Stimulated activated memory B cell treated with anti-CD40 and anti-IgM and Interleukin-4, amounts not matched to agents 10 μg/mL and 1 μg/mL and 100 μg/mL, for 72 hours (primary cell): ENCODE measurements around the gene KRTAP10-8.
"Not testable (repeated sequence)": the region's sequence is repeated elsewhere in the genome, so short reads cannot be mapped to it uniquely, and the experiment has no call there.

Source experiments
- ATAC-seq: fragments of 150-1000 bp; cut with Tn5 transposase; 2 replicates; pipeline ENCODE4 v1.10.0; 2021
- H3K27ac Mint-ChIP-seq: one replicate; pipeline ENCODE4 v1.8.0; 2022; ENCODE audit warnings: mild to moderate bottlenecking, mixed read lengths
- H3K27me3 Mint-ChIP-seq: one replicate; pipeline ENCODE4 v1.8.0; 2022; ENCODE audit warnings: mixed read lengths
- H3K36me3 Mint-ChIP-seq: one replicate; pipeline ENCODE4 v1.8.0; 2022; ENCODE audit warnings: mixed read lengths
- H3K4me1 Mint-ChIP-seq: one replicate; pipeline ENCODE4 v1.8.0; 2022; ENCODE audit warnings: mixed read lengths
- H3K4me3 Mint-ChIP-seq: one replicate; pipeline ENCODE4 v1.8.0; 2022; ENCODE audit warnings: mild to moderate bottlenecking, moderate library complexity, mixed read lengths
- H3K9me3 Mint-ChIP-seq: one replicate; pipeline ENCODE4 v1.8.0; 2022; ENCODE audit warnings: mixed read lengths

Gene KRTAP10-8

DNA sequence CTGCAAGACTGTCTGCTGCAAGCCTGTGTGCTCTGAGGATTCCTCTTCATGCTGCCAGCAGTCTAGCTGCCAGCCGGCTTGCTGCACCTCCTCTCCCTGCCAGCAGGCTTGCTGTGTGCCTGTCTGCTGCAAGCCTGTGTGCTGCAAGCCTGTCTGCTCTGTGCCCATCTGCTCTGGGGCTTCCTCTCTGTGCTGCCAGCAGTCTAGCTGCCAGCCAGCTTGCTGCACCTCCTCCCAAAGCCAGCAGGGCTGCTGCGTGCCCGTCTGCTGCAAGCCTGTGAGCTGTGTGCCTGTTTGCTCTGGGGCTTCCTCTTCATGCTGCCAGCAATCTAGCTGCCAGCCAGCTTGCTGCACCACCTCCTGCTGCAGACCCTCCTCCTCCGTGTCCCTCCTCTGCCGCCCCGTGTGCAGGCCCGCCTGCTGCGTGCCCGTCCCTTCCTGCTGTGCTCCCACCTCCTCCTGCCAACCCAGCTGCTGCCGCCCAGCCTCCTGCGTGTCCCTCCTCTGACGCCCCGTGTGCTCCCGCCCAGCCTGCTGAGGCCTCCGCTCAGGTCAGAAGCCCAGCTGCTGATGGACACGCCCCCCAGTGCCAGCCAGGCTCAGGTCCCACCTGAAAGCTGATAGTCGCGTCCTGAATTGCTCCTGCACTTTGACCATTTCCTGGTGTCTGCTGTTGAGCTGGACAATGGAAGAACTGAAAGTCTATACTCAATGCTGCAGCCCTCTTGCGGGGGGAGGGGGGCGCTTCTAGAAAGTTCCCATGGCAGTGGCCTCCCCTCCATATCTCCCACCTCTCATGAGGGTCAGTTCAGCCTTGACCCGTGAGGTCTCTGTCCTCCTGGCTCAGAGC lies 37.2 kb upstream of the KRTAP10-8 start:
- Mint-ChIP-seq H3K27ac (no peak overlapping the region), H3K36me3 (peaks cover 4% of the 10 kb centered on the region), H3K4me3 (no peak overlapping the region), H3K27me3 (peaks cover 71% of the 10 kb centered on the region), H3K4me1 (peaks cover 11% of the 10 kb centered on the region), H3K9me3 (peaks cover 23% of the 10 kb centered on the region)
- ATAC-seq: no peak

- Mint-ChIP-seq H3K27me3 (peaks cover 69% of the 10 kb centered on the region), H3K27ac (no peak overlapping the region), H3K36me3 (peaks cover 10% of the 10 kb centered on the region), H3K4me3 (no peak overlapping the region), H3K4me1 (peaks cover 11% of the 10 kb centered on the region), H3K9me3 (peaks cover 28% of the 10 kb centered on the region)
- no peak for ATAC-seq
Measured at GRCh38 chr21:44575307-44576024, 36.4 kb upstream of the KRTAP10-8 start.

DNA sequence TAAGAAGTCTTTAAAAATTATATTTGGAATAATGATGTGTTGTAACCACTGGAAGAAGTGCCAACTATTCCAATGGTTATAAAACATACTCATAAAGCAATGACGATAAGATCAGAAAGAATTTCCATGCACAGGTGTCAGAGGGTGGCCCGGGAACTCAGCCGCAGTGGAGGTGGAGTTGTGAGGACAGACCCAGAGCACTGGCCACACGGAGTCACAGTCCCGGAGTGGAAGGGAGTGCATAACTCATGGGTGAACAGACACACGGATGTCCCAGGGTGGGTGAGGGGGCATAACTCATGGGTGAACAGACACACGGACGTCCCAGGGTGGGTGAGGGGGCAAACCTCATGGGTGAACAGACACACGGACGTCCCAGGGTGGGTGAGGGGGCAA lies 35.9 kb upstream of the KRTAP10-8 start:
- Mint-ChIP-seq H3K36me3 (peaks cover 10% of the 10 kb centered on the region), H3K4me3 (no peak overlapping the region), H3K4me1 (peaks cover 11% of the 10 kb centered on the region), H3K27me3 (peaks cover 66% of the 10 kb centered on the region), H3K27ac (no peak overlapping the region), H3K9me3 (peaks cover 29% of the 10 kb centered on the region)
- ATAC-seq: no peak

DNA sequence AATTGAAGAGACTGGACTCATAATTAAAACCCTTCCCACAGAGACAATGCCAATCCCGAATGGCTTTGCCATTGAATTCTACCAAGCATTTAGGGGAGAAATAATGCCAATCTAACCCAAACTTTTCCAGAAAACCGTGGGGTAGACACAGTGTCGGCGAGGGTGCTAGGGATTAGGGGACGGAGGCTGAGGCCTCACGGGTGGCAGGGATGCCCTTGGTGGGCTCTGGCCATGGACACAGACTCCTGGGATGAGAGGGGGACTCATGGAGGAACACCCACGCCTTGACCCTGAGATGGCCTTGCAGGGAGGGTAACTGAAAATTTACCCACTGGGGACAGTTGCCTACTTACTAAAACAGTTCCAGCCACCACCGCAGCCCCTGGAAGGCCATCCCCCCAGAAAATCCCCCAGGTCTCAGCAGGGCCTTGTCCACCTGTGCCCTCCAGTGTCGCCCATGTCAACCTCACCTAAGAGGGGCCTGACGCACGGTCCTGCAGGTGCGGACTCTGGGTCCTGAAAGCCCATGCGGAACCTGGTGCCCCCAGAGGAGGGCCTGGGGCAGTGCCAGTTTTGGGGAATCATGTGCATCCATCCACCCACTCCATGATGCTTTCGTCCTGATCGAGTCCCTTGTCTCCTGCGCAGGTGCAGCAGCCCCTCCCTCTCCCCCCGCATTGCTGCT lies 33.4 kb upstream of the KRTAP10-8 start:
- peaks cover 23% of the 10 kb centered on the region for H3K36me3 Mint-ChIP-seq
- H3K4me3 Mint-ChIP-seq: no peak overlapping the region
- H3K27me3 Mint-ChIP-seq: peaks cover 55% of the 10 kb centered on the region
- ATAC-seq: peak; percentile 20
- H3K4me1 Mint-ChIP-seq: peaks cover 11% of the 10 kb centered on the region
- H3K9me3 Mint-ChIP-seq: peaks cover 36% of the 10 kb centered on the region
- no peak overlapping the region for H3K27ac Mint-ChIP-seq

GRCh38 chr21:44579056-44579832 lies 32.6 kb upstream of the KRTAP10-8 start:
- peak; percentile 41 for ATAC-seq
- Mint-ChIP-seq H3K27me3 (peaks cover 55% of the 10 kb centered on the region), H3K9me3 (peaks cover 36% of the 10 kb centered on the region), H3K36me3 (peaks cover 23% of the 10 kb centered on the region), H3K4me1 (peaks cover 9% of the 10 kb centered on the region), H3K27ac (no peak overlapping the region), H3K4me3 (no peak overlapping the region)

- Mint-ChIP-seq H3K27me3 (peaks cover 55% of the 10 kb centered on the region), H3K4me3 (no peak overlapping the region), H3K36me3 (peaks cover 23% of the 10 kb centered on the region), H3K9me3 (peaks cover 36% of the 10 kb centered on the region), H3K27ac (no peak overlapping the region), H3K4me1 (peaks cover 4% of the 10 kb centered on the region)
- no peak for ATAC-seq
Measured at GRCh38 chr21:44579833-44580144, 32.1 kb upstream of the KRTAP10-8 start.

- not testable (repeated sequence) for H3K4me1 Mint-ChIP-seq, H3K4me3 Mint-ChIP-seq, ATAC-seq, H3K27ac Mint-ChIP-seq
- Mint-ChIP-seq H3K36me3 (peaks cover 23% of the 10 kb centered on the region), H3K9me3 (peaks cover 37% of the 10 kb centered on the region), H3K27me3 (peaks cover 55% of the 10 kb centered on the region)
Measured at GRCh38 chr21:44580231-44580821, 31.6 kb upstream of the KRTAP10-8 start, which contains the start of gene KRTAP10-5. TSS of gene KRTAP10-5 (minus strand) at chr21:44580604. CDS start at chr21:44580578, 26 bp downstream.

- H3K27ac Mint-ChIP-seq: no peak overlapping the region
- H3K27me3 Mint-ChIP-seq: peaks cover 55% of the 10 kb centered on the region
- H3K9me3 Mint-ChIP-seq: peaks cover 34% of the 10 kb centered on the region
Measured at GRCh38 chr21:44581158-44581557, 30.7 kb upstream of the KRTAP10-8 start.

DNA sequence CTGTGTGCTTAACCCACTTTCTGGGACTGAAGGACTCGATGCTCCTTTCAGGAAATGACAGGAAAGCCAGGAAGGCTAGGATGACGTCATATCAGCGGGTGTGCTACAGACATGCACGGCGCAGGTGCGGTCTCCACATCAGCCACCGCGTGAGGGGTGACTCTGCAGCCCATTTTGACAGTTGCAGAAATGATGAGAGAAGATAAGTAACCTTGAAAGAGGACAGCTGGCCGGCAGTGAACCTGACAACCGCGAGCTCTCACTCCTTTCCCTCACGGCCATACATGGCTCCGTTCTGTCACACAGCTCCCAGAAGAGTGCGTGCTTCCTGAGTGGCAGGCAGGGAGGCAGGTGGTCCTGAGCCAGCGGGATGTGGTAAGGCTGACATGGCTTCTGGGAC lies 29.8 kb upstream of the KRTAP10-8 start:
- ATAC-seq: no peak
- Mint-ChIP-seq H3K36me3 (peaks cover 19% of the 10 kb centered on the region), H3K27me3 (peaks cover 64% of the 10 kb centered on the region), H3K9me3 (peaks cover 31% of the 10 kb centered on the region), H3K4me1 (no peaks in the 10 kb centered on the region), H3K4me3 (no peak overlapping the region), H3K27ac (no peak overlapping the region)

More at GRCh38 chr21:44581158-44581557, 30.7 kb upstream of the KRTAP10-8 start:
- no peak overlapping the region for H3K4me3 Mint-ChIP-seq
- no peak for ATAC-seq
- H3K4me1 Mint-ChIP-seq: no peaks in the 10 kb centered on the region
- peaks cover 19% of the 10 kb centered on the region for H3K36me3 Mint-ChIP-seq

DNA sequence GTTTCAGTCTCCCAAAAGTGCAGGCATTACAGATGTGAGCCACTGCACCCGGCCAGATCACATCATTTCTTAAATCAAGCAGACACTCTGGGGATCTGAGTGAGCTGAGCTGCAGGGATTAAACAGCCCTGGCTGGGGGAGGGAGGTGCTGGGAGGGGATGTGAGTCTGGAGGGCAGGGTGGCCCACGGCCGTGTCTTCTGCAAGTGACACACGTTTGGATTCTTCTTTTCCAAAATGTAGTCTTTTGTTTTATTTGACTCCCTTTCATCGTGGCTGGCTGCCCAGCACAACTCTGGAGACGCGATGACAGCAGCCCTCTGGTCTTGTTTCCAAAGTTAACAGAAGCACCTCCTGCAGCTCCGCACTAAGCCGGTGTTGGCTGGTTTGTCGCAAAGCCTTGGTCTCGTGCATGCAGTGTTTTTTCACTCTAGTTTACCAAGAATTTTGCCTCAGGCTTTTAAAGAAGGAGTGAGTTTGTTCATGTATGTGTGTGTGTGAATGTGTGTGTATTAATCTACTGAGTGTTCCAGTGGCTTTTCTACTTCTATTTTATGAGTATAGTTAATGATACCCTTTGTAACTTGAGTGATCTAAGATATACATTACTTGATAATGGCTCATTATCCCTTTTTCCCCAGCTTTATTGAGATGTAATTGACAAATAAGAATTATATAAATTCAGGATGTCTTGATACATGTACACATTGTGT lies 28.6 kb upstream of the KRTAP10-8 start:
- Mint-ChIP-seq H3K36me3 (peaks cover 19% of the 10 kb centered on the region), H3K4me3 (no peak overlapping the region), H3K27me3 (peaks cover 72% of the 10 kb centered on the region), H3K27ac (no peak overlapping the region), H3K9me3 (peaks cover 22% of the 10 kb centered on the region), H3K4me1 (no peaks in the 10 kb centered on the region)
- ATAC-seq: no peak

- Mint-ChIP-seq H3K4me1 (no peaks in the 10 kb centered on the region), H3K27me3 (peaks cover 72% of the 10 kb centered on the region), H3K27ac (no peak overlapping the region), H3K9me3 (peaks cover 21% of the 10 kb centered on the region), H3K36me3 (peaks cover 19% of the 10 kb centered on the region), H3K4me3 (no peak overlapping the region)
- ATAC-seq: no peak
Measured at GRCh38 chr21:44583800-44584147, 28.1 kb upstream of the KRTAP10-8 start.

DNA sequence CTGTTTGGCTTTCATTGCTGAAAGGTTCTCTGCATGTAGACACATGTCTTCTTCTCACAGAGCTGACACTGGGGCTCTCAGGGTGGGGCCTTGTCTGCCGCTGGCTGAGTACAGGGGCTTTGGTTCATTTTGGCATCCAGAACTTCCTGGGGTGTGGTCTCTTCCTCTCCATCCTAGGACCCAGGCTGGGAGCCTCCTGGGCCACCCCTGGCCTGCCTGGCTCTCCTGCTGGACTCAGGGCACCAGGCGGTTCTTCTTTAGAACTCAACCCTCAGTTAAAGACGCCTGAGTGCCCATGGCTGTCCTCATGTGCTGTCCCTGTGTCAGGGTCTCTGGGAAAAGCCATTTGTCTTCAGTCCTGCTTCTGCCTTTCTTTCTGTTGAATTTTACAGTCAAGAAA lies 26.0 kb upstream of the KRTAP10-8 start:
- Mint-ChIP-seq H3K4me1 (no peaks in the 10 kb centered on the region), H3K4me3 (no peak overlapping the region), H3K27ac (no peak overlapping the region), H3K9me3 (peaks cover 17% of the 10 kb centered on the region), H3K27me3 (peaks cover 74% of the 10 kb centered on the region), H3K36me3 (peaks cover 13% of the 10 kb centered on the region)
- no peak for ATAC-seq

- H3K4me1 Mint-ChIP-seq: no peaks in the 10 kb centered on the region
- peaks cover 5% of the 10 kb centered on the region for H3K9me3 Mint-ChIP-seq
- H3K27me3 Mint-ChIP-seq: peaks cover 67% of the 10 kb centered on the region
- H3K27ac Mint-ChIP-seq: no peak overlapping the region
- no peaks in the 10 kb centered on the region for H3K36me3 Mint-ChIP-seq
- no peak for ATAC-seq
- H3K4me3 Mint-ChIP-seq: no peak overlapping the region
Measured at GRCh38 chr21:44589094-44589493, 22.8 kb upstream of the KRTAP10-8 start.
